Spinal cord (tissue), 10 donors: ENCODE measurements around the gene KLK11. TPM values are rescaled to one million over a fixed set of nuclear protein-coding genes. Genes with fewer than 3 reads are reported as not detected.

Experiments
- DNase-seq, 6 donors: peaks; one replicate each; pipeline versions ENCODE4 v3.0.0 to v3.0.0-alpha.2; 2013 to 2015; ENCODE audit warnings: low spot score in 6 of 6, low read depth in 4 of 6
- H3K27ac ChIP-seq: one replicate; pipeline ENCODE4 v1.5.1; 2013; ENCODE audit warnings: low read depth, low read length, control low read depth
- H3K27me3 ChIP-seq: one replicate; pipeline ENCODE4 v1.6.1; 2013; ENCODE audit warnings: low read length; ENCODE audit not compliant: control insufficient read depth, insufficient read depth
- H3K36me3 ChIP-seq: one replicate; pipeline ENCODE4 v1.6.1; 2013; ENCODE audit warnings: low read length; ENCODE audit not compliant: control insufficient read depth, insufficient read depth
- H3K4me1 ChIP-seq: one replicate; pipeline ENCODE4 v1.6.1; 2013; ENCODE audit warnings: low read length; ENCODE audit not compliant: control insufficient read depth, insufficient read depth
- H3K4me3 ChIP-seq: one replicate; pipeline ENCODE4 v1.5.1; 2013; ENCODE audit warnings: low read depth, low read length, control low read depth
- H3K9me3 ChIP-seq: one replicate; pipeline ENCODE4 v1.6.1; 2013; ENCODE audit warnings: low read length; ENCODE audit not compliant: control insufficient read depth, insufficient read depth
- WGBS: methylation state at CpG from one replicate; pipeline ENCODE4 v1.1.5; 2013; ENCODE audit warnings: missing lambda C conversion rate; ENCODE audit not compliant: insufficient coverage; 5-methylcytosine and 5-hydroxymethylcytosine counted together
- polyA plus RNA-seq, 2 donors: library from polyadenylated mRNA; unstranded; fragments of 120-200 nt; gene quantifications; one replicate each; pipeline ENCODE4 v1.2.1, GENCODE V29; 2013; ENCODE audit not compliant: insufficient read length in 2 of 2
- total RNA-seq, 2 donors: library from RNA; depleted of rRNA in 1 of 2; stranded (reverse); fragments of 120-200 nt in 1 of 2; fragments of >200 nt in 1 of 2; gene quantifications; one replicate each; pipeline versions ENCODE4 v1.2.3 to v1.2.4, GENCODE V29; 2013 to 2014
- donor health status: healthy.

The KLK11 gene
- total and polyA plus RNA-seq, 4 donors = not detected

- Histone ChIP-seq H3K36me3 (no peaks in the 10 kb centered on the region), H3K27me3 (peaks cover 38% of the 10 kb centered on the region), H3K9me3 (no peaks in the 10 kb centered on the region), H3K4me1 (no peaks in the 10 kb centered on the region), H3K4me3 (no peak overlapping the region), H3K27ac (no peak overlapping the region)
- DNase-seq = no peak
- WGBS = 49% methylated on average over 3 of the region's 4 CpGs
Observed at GRCh38 chr19:51010066-51010795, 16.2 kb downstream of the KLK11 start.

- no peak overlapping the region for H3K4me3 ChIP-seq
- 77% methylated on average over 12 of the region's 19 CpGs for WGBS
- no peaks in the 10 kb centered on the region for H3K36me3 ChIP-seq
- DNase-seq = no peak
- peaks cover 28% of the 10 kb centered on the region for H3K27me3 ChIP-seq
- H3K4me1 ChIP-seq = no peaks in the 10 kb centered on the region
- H3K27ac ChIP-seq = no peak overlapping the region
- H3K9me3 ChIP-seq = no peaks in the 10 kb centered on the region
Observed at GRCh38 chr19:51009061-51009891, 17.1 kb downstream of the KLK11 start.

GRCh38 chr19:51007488-51007887 lies 18.9 kb downstream of the KLK11 start:
- no peaks in the 10 kb centered on the region for H3K9me3 ChIP-seq
- no peaks in the 10 kb centered on the region for H3K36me3 ChIP-seq
- peak in 1 of 6 donors; percentile 17 for DNase-seq
- peaks cover 28% of the 10 kb centered on the region for H3K27me3 ChIP-seq
- H3K4me1 ChIP-seq = peaks cover 2% of the 10 kb centered on the region
- no peak overlapping the region for H3K27ac ChIP-seq
- WGBS = no CpG with 5 or more reads among the region's 3 CpGs
- no peak overlapping the region for H3K4me3 ChIP-seq

- H3K27me3 ChIP-seq = peaks cover 35% of the 10 kb centered on the region
- H3K27ac ChIP-seq = no peak overlapping the region
- WGBS = 60% methylated on average over 8 of the region's 8 CpGs
- H3K4me1 ChIP-seq = peaks cover 3% of the 10 kb centered on the region
- no peaks in the 10 kb centered on the region for H3K36me3 ChIP-seq
- DNase-seq = no peak
- H3K4me3 ChIP-seq = no peak overlapping the region
- H3K9me3 ChIP-seq = no peaks in the 10 kb centered on the region
Observed at GRCh38 chr19:51006406-51006805, 20.0 kb downstream of the KLK11 start.

GRCh38 chr19:51005248-51005647 lies 21.2 kb downstream of the KLK11 start:
- Histone ChIP-seq H3K4me1 (peaks cover 3% of the 10 kb centered on the region), H3K27me3 (peaks cover 38% of the 10 kb centered on the region), H3K9me3 (no peaks in the 10 kb centered on the region), H3K27ac (no peak overlapping the region), H3K36me3 (no peaks in the 10 kb centered on the region), H3K4me3 (no peak overlapping the region)
- WGBS = 100% methylated on average over 1 of the region's 1 CpG
- no peak for DNase-seq

GRCh38 chr19:51003316-51003715 lies 23.1 kb downstream of the KLK11 start:
- Histone ChIP-seq H3K36me3 (no peaks in the 10 kb centered on the region), H3K4me3 (no peak overlapping the region), H3K27ac (no peak overlapping the region), H3K9me3 (no peaks in the 10 kb centered on the region), H3K27me3 (peaks cover 35% of the 10 kb centered on the region), H3K4me1 (peaks cover 3% of the 10 kb centered on the region)
- DNase-seq = no peak
- 84% methylated on average over 7 of the region's 7 CpGs for whole genome bisulfite sequencing

GRCh38 chr19:51002542-51003311 lies 23.7 kb downstream of the KLK11 start:
- WGBS = 60% methylated on average over 42 of the region's 42 CpGs
- H3K36me3 ChIP-seq = no peaks in the 10 kb centered on the region
- peak in 2 of 6 donors; percentile 14 to 29 for DNase-seq
- peaks cover 35% of the 10 kb centered on the region for H3K27me3 ChIP-seq
- no peaks in the 10 kb centered on the region for H3K9me3 ChIP-seq
- no peak overlapping the region for H3K4me3 ChIP-seq
- H3K4me1 ChIP-seq = peaks cover 3% of the 10 kb centered on the region
- no peak overlapping the region for H3K27ac ChIP-seq

GRCh38 chr19:51002089-51002532 lies 24.3 kb downstream of the KLK11 start:
- peaks cover 3% of the 10 kb centered on the region for H3K4me1 ChIP-seq

GRCh38 chr19:51001515-51001914 lies 24.9 kb downstream of the KLK11 start, which contains the start of gene KLK8:
KLK8 (minus strand) TSS chr19:51001604; CDS start chr19:51001167, 437 bp downstream.
- no peaks in the 10 kb centered on the region for H3K9me3 ChIP-seq
- 18% methylated on average over 3 of the region's 7 CpGs for WGBS
- DNase-seq = no peak
- peaks cover 3% of the 10 kb centered on the region for H3K4me1 ChIP-seq
- H3K36me3 ChIP-seq = no peaks in the 10 kb centered on the region
- H3K27me3 ChIP-seq = peaks cover 24% of the 10 kb centered on the region
- no peak within 1 kb of the TSS for H3K4me3 ChIP-seq
- no peak within 1 kb of the TSS for H3K27ac ChIP-seq

More at GRCh38 chr19:51002089-51002532, 24.3 kb downstream of the KLK11 start:
- DNase-seq = no peak
- H3K4me3 ChIP-seq = no peak overlapping the region
- no peaks in the 10 kb centered on the region for H3K9me3 ChIP-seq
- no peak overlapping the region for H3K27ac ChIP-seq
- 38% methylated on average over 8 of the region's 12 CpGs for WGBS
- peaks cover 29% of the 10 kb centered on the region for H3K27me3 ChIP-seq
- H3K36me3 ChIP-seq = no peaks in the 10 kb centered on the region
